GM23338 (cell line): Measurements from ENCODE around the gene GGA2. TPM values are rescaled to one million over a fixed set of nuclear protein-coding genes. Genes with fewer than 3 reads are reported as not detected.

Experiments
- CTCF ChIP-seq, 2 experiments: fragments of 200-600 bp in 1 of 2; sonication (generic) in 1 of 2; conservative IDR thresholded peaks; 2 replicates each; pipeline versions ENCODE4 v1.5.1 to v1.6.1; 2016 to 2017; ENCODE audit warnings: antibody characterized with exemption in 2 of 2, low read depth in 2 of 2, mild to moderate bottlenecking in 2 of 2, moderate library complexity in 1 of 2
- ETS1 ChIP-seq: IDR thresholded peaks from 2 replicates; pipeline ENCODE4 v1.6.1; 2016; ENCODE audit warnings: antibody characterized with exemption
- EZH2 ChIP-seq: fragments of 200-600 bp; sonication (generic); IDR thresholded peaks from one replicate; pipeline ENCODE4 v1.8.0; 2017; ENCODE audit warnings: antibody characterized with exemption, mild to moderate bottlenecking, low read depth; ENCODE audit not compliant: unreplicated experiment
- POLR2AphosphoS5 ChIP-seq: IDR thresholded peaks from 2 replicates; pipeline ENCODE4 v1.6.1; 2016; ENCODE audit warnings: antibody characterized with exemption, low read depth
- STAT1 ChIP-seq: IDR thresholded peaks from one replicate; pipeline ENCODE4 v1.6.1; 2016; ENCODE audit warnings: antibody characterized with exemption; ENCODE audit not compliant: unreplicated experiment
- ZNF331 ChIP-seq: fragments of 250-450 bp; sonication (Bioruptor Pico); IDR thresholded peaks from 2 replicates; pipeline ENCODE4 v1.5.0; 2020; ENCODE audit warnings: low read depth, mild to moderate bottlenecking, moderate library complexity
- ZNF462 ChIP-seq: fragments of 250-450 bp; sonication (Bioruptor Pico); IDR thresholded peaks from 2 replicates; pipeline ENCODE4 v1.5.0; 2020; ENCODE audit warnings: mild to moderate bottlenecking, moderate library complexity
- polyA plus RNA-seq: library from polyadenylated mRNA; unstranded; fragments of >200 nt; fragmentation: Nextera tagmentation; extraction: Ambion mirVana; gene quantifications from 2 replicates; pipeline ENCODE4 v1.2.1, GENCODE V29; 2016
- total RNA-seq: library from RNA; depleted of rRNA; stranded (reverse); fragments of >200 nt; shearing (Covaris generic); gene quantifications from 2 replicates; pipeline ENCODE4 v1.2.3, GENCODE V29; 2014

The GGA2 gene
- total and polyA plus RNA-seq, 2 experiments from 2014 or later, result 40.3 to 76.6 TPM

GRCh38 chr16:23505180-23505665 lies 5.1 kb downstream of the GGA2 start (continued):
- TF ChIP-seq ZNF462 (CRISPR knock-in tag) (no peak), STAT1 (no peak), ZNF331 (CRISPR knock-in tag) (no peak), CTCF (conservative IDR thresholded peaks at IDR 0.05; ENCODE audit: low read depth in 2 of 2) (no peak), EZH2 (no peak), ETS1 (no peak), POLR2AphosphoS5 (no peak)
